GM12892 (cell line): ENCODE measurements around the gene LMAN1.

ENCODE experiments used
- POLR2AphosphoS5 ChIP-seq: IDR thresholded peaks from 2 replicates; pipeline ENCODE4 v1.6.1; 2011; ENCODE audit warnings: low read depth, low read length, control low read depth
- TAF1 ChIP-seq: IDR thresholded peaks from 2 replicates; pipeline ENCODE4 v1.6.1; 2011; ENCODE audit warnings: low read depth, mild to moderate bottlenecking, control low read depth, low read length, borderline replicate concordance

DNA sequence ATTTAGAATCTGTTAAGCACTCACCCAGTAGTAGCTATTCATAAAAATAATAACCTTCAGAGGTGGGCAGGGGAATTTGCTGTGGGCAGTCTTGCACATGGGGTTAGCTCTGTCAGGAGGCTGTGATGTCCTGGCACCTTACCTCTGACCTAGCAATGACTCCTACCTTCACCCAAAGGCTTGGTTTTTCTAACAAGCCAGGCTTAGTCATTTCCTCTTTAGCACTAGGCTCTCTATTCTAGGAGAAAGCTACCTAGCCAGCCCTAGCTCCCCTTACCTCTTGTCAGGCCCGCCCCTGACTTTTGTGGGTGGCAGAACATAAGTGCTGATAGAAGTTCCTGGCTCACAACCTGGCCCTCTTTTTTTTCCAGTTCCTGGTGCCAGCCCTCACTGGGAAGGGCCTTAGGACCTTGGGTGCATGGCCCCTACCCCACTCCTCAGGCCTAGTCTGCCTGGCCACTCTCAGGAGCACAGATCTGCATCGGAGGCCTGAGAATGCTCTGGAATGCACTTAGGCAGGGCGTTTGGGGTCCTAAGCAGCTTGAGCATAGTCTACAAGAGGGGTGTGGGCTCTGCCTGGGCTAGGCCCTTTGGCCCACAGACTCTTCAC, 58.3 kb downstream of the LMAN1 start:
- no peak for TF ChIP-seq POLR2AphosphoS5
- no peak for TF ChIP-seq TAF1
